OCI-LY3 (cell line): Measurements from ENCODE around the gene POLR3K.

Experiments used
- H2AFZ ChIP-seq: fragments of 200-600, 300-600 bp; shearing (Covaris generic); 2 replicates; pipeline ENCODE4 v1.6.0; 2014; ENCODE audit warnings: antibody characterized with exemption, low read depth, low read length
- H3K27ac ChIP-seq: fragments of 200-600, 300-600 bp; sonication (generic); 2 replicates; pipeline ENCODE4 v1.5.1; 2014; ENCODE audit warnings: mild to moderate bottlenecking, low read length, moderate library complexity, mixed read lengths
- H3K27me3 ChIP-seq: fragments of 200-600, 300-600 bp; sonication (generic); 2 replicates; pipeline ENCODE4 v1.6.1; 2014; ENCODE audit warnings: low read depth, low read length, mixed read lengths
- H3K36me3 ChIP-seq: fragments of 200-600, 300-600 bp; sonication (generic); replicated peaks from 2 replicates; pipeline ENCODE3; 2014; ENCODE audit warnings: low read depth, low read length, mixed read lengths
- H3K4me1 ChIP-seq: fragments of 300-600, 200-600 bp; sonication (generic); 2 replicates; pipeline ENCODE4 v1.6.1; 2014; ENCODE audit warnings: low read length, mixed read lengths
- H3K4me2 ChIP-seq: fragments of 200-600, 300-600 bp; sonication (generic); 2 replicates; pipeline ENCODE4 v1.6.1; 2014; ENCODE audit warnings: low read length, mixed read lengths
- H3K4me3 ChIP-seq: fragments of 300-600, 200-600 bp; sonication (generic); 2 replicates; pipeline ENCODE4 v1.5.1; 2014; ENCODE audit warnings: antibody characterized with exemption, mild to moderate bottlenecking, low read length, moderate library complexity
- H3K79me2 ChIP-seq: fragments of 300-600, 200-600 bp; shearing (Covaris generic); 2 replicates; pipeline ENCODE4 v1.6.1; 2014; ENCODE audit warnings: mild to moderate bottlenecking, low read length, mixed read lengths
- H3K9ac ChIP-seq: fragments of 300-600, 200-600 bp; shearing (Covaris generic); 2 replicates; pipeline ENCODE4 v1.6.0; 2014; ENCODE audit warnings: mild to moderate bottlenecking, low read length, moderate library complexity
- H3K9me3 ChIP-seq: fragments of 200-600, 300-600 bp; shearing (Covaris generic); 2 replicates; pipeline ENCODE4 v1.6.1; 2014; ENCODE audit warnings: low read length, mixed read lengths; ENCODE audit not compliant: insufficient read depth
- H4K20me1 ChIP-seq: fragments of 200-600, 300-600 bp; sonication (generic); 2 replicates; pipeline ENCODE4 v1.6.1; 2016; ENCODE audit warnings: low read length, mixed read lengths; ENCODE audit not compliant: insufficient read depth
- EZH2phosphoT487 ChIP-seq: fragments of 200-600 bp; shearing (Covaris generic); IDR thresholded peaks from 2 replicates; pipeline ENCODE4 v1.6.1; 2018; ENCODE audit warnings: antibody characterized with exemption, mixed run types, low read depth
- TF ChIP-seq, protein P1 (sequence below): fragments of 200-600, 300-600 bp; sonication (generic); IDR thresholded peaks from 2 replicates; pipeline ENCODE4 v1.5.1; 2014; ENCODE audit warnings: antibody characterized with exemption, low read length, low read depth

POLR3K gene

DNA sequence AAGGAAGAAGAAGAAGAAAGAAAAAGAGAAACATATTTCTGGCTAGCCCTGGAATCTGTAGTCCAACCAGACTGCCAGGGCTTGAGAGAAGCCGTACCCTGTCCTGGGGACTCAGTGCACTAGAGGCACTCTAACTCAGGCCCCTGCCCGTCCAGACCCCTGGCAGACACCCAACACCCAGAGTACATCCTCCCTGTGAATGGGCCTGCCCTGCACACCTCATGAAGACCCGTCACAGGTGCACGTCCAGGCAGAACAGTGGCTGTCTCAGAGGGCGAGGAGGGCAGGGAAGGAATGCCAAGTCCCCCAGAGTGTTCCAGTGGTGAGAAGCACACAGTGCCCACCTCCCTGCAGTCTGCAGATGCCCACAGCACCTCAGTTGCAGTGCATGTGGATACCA is 47.6 kb upstream of the POLR3K start:
- no peaks in the 10 kb centered on the region for H3K27me3 ChIP-seq
- peaks cover 3% of the 10 kb centered on the region; the same call in 1 of the 2 replicates for H3K4me1 ChIP-seq
- H2AFZ ChIP-seq = no peak overlapping the region
- H3K79me2 ChIP-seq = no peaks in the 10 kb centered on the region
- no peak for TF ChIP-seq EZH2phosphoT487
- TF ChIP-seq, protein P1, sequence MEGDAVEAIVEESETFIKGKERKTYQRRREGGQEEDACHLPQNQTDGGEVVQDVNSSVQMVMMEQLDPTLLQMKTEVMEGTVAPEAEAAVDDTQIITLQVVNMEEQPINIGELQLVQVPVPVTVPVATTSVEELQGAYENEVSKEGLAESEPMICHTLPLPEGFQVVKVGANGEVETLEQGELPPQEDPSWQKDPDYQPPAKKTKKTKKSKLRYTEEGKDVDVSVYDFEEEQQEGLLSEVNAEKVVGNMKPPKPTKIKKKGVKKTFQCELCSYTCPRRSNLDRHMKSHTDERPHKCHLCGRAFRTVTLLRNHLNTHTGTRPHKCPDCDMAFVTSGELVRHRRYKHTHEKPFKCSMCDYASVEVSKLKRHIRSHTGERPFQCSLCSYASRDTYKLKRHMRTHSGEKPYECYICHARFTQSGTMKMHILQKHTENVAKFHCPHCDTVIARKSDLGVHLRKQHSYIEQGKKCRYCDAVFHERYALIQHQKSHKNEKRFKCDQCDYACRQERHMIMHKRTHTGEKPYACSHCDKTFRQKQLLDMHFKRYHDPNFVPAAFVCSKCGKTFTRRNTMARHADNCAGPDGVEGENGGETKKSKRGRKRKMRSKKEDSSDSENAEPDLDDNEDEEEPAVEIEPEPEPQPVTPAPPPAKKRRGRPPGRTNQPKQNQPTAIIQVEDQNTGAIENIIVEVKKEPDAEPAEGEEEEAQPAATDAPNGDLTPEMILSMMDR = no peak
- no peak overlapping the region for H3K9ac ChIP-seq
- H4K20me1 ChIP-seq = no peaks in the 10 kb centered on the region; the same call in 1 of the 2 replicates
- peaks cover 18% of the 10 kb centered on the region for H3K36me3 ChIP-seq
- no peak overlapping the region for H3K4me3 ChIP-seq
- H3K27ac ChIP-seq = no peak overlapping the region
- no peak overlapping the region for H3K4me2 ChIP-seq
- H3K9me3 ChIP-seq = no peaks in the 10 kb centered on the region

DNA sequence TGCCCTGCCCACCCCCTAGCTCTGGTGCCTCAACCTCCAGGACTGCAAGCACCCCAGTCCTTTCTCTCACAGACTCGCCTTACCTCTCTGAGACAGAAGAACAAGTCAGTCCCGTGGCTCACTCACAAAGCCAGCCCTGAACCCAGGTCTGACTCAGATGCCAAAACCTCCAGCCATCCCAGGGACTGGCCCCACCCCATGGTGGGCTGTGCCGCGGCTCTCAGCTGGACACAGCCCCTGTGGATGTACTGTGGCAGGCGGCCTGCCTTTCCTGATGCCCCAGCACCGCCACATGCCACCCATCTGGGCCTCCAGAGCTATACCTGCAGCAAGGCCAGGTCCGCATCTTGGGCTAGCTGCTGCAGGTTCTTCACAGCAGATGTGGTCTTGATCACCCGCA is 44.4 kb upstream of the POLR3K start:
- TF ChIP-seq EZH2phosphoT487 = no peak
- TF ChIP-seq, protein P1 = no peak
- Histone ChIP-seq H3K4me2 (no peak overlapping the region), H4K20me1 (no peaks in the 10 kb centered on the region; the same call in 1 of the 2 replicates), H3K79me2 (no peaks in the 10 kb centered on the region), H3K9me3 (no peaks in the 10 kb centered on the region), H3K4me1 (peaks cover 3% of the 10 kb centered on the region; the same call in 1 of the 2 replicates), H2AFZ (no peak overlapping the region), H3K4me3 (no peak overlapping the region), H3K27me3 (no peaks in the 10 kb centered on the region), H3K9ac (no peak overlapping the region), H3K27ac (no peak overlapping the region), H3K36me3 (peaks cover 9% of the 10 kb centered on the region)

DNA sequence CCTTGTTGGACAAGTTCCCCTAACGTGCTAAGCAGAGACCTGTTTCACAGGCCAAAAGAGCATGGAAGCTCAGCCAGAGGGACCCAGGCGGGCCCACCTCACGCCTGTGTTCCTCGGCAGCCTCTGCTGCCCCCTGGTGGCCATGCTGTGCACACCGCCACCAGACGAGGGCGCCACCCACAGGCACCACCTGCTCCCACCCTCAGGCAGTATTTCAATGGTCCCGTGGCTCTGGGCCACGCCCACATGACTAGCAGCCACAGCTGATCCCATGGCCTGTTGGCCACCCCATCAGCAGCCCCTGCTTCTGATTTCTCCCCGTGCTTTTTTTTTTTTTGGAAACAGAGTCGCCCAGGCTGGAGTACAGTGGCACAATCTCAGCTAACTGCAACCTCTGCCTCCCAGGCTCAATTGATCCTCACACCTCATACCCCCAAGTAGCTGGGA is 43.5 kb upstream of the POLR3K start:
- Histone ChIP-seq H3K36me3 (peaks cover 9% of the 10 kb centered on the region), H3K9ac (no peak overlapping the region), H4K20me1 (no peaks in the 10 kb centered on the region; the same call in 1 of the 2 replicates), H2AFZ (no peak overlapping the region; the same call in 1 of the 2 replicates), H3K27ac (no peak overlapping the region), H3K4me3 (no peak overlapping the region), H3K79me2 (no peaks in the 10 kb centered on the region), H3K27me3 (no peaks in the 10 kb centered on the region), H3K4me1 (peaks cover 3% of the 10 kb centered on the region; the same call in 1 of the 2 replicates), H3K9me3 (no peaks in the 10 kb centered on the region), H3K4me2 (no peak overlapping the region)
- TF ChIP-seq, protein P1 = peak; percentile 100
- TF ChIP-seq EZH2phosphoT487 = no peak

DNA sequence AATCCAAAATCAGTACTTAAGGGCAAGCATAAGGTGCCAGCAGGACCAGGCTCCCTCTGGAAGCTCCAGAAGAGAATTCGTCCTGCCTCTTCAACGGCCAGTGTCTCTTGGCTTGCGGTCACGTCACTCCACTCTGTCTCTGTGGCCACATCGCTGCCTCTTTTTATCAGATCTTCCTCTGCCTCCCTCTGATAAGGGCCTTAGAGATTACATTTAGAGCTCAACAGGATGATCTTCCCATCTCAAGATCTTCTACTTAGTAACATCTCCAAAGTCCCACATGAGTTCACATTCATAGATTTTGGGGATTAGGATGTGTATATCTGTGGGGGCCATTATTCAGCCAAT is 41.5 kb upstream of the POLR3K start:
- Histone ChIP-seq H3K9me3 (no peaks in the 10 kb centered on the region), H3K27me3 (no peaks in the 10 kb centered on the region), H3K4me2 (no peak overlapping the region), H3K79me2 (no peaks in the 10 kb centered on the region), H4K20me1 (no peaks in the 10 kb centered on the region; the same call in none of the 2 replicates), H3K4me1 (peaks cover 3% of the 10 kb centered on the region; the same call in 1 of the 2 replicates), H3K36me3 (peaks cover 20% of the 10 kb centered on the region), H3K9ac (no peak overlapping the region), H3K27ac (no peak overlapping the region), H3K4me3 (no peak overlapping the region), H2AFZ (no peak overlapping the region)
- TF ChIP-seq EZH2phosphoT487 = no peak
- TF ChIP-seq, protein P1 = no peak
